GM12801 (cell line): ENCODE data around the gene SPATA25.

Experiments
- TF ChIP-seq, protein P1 (sequence below): IDR thresholded peaks from one replicate; pipeline ENCODE4 v1.5.1; 2011; ENCODE audit warnings: control low read depth; ENCODE audit not compliant: insufficient read length; ENCODE audit errors: extremely low read depth

The SPATA25 gene

DNA sequence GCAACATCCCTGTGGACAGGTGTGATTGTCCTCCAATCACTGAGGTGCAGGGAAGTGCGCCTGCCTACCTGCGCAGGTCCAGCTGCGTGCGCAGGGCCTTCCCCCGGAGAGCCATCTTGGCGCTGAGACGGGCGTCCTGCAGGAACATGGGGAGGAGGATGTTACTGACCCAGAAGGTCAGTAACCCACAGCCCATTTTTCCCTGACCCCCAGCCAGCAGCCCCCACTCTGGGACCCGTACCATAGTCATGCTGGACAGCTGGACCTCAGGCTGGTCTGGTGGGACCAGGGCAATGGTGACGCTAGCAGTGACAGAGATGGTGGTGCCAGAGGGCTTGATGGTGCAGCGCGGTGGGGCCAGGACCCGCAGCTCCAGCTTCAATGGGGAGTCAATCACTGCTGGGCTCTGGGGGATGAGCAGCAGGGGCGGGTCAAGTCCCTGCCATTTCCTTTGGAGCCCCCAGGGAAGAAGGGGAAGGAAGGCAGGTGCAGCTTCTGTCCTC is 14.8 kb upstream of the SPATA25 start:
- TF ChIP-seq, protein P1, sequence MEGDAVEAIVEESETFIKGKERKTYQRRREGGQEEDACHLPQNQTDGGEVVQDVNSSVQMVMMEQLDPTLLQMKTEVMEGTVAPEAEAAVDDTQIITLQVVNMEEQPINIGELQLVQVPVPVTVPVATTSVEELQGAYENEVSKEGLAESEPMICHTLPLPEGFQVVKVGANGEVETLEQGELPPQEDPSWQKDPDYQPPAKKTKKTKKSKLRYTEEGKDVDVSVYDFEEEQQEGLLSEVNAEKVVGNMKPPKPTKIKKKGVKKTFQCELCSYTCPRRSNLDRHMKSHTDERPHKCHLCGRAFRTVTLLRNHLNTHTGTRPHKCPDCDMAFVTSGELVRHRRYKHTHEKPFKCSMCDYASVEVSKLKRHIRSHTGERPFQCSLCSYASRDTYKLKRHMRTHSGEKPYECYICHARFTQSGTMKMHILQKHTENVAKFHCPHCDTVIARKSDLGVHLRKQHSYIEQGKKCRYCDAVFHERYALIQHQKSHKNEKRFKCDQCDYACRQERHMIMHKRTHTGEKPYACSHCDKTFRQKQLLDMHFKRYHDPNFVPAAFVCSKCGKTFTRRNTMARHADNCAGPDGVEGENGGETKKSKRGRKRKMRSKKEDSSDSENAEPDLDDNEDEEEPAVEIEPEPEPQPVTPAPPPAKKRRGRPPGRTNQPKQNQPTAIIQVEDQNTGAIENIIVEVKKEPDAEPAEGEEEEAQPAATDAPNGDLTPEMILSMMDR: no peak

DNA sequence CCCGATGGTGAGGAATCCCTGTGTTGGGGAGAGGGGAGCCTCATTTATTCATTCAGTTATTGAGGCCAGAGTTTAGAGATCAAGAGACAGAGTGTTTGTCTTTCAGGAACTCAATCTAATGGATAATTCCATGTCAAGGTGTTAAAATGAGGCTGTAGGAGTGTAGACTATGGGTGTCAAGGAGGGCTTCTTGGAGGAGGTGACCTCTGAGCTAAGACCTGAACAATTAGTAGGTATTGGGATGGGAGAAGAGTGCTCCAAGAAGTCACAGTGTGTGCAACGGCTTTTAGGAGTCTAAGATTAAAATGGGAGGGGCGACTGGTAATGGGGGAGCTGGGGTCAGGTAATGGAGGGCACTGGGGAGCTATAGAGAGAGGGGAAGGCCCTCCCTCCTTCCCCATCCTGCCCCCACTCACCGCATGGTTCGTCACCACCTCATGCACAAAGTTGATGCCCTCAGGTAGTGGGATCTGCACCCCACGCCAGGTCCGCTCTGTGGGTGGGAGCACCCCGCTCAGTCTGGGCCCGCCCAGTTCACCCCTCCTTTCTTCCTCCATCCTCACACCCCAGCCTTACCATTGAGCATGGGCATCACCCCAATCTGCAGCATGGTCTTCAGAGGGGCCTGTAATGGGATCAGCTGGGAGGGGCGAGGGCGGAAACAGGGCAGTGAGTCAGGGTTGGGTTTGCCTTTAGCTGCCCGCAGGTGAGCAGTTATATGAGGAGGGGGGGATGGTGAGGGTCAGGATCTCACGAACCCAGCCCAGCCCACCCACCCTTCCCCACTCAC is 11.8 kb upstream of the SPATA25 start:
- TF ChIP-seq, protein P1: no peak

DNA sequence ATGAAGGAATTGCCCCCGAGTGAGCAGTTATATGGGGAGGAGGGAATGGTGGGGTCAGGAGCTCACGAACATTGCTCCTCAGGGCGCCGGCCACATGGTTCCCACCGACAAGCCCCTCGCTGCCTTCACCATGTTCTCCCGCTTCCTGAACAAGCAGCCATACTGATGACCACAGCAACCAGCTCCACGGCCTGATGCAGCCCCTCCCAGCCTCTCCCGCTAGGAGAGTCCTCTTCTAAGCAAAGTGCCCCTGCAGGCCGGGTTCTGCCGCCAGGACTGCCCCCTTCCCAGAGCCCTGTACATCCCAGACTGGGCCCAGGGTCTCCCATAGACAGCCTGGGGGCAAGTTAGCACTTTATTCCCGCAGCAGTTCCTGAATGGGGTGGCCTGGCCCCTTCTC is 10.9 kb upstream of the SPATA25 start:
- TF ChIP-seq, protein P1: no peak

DNA sequence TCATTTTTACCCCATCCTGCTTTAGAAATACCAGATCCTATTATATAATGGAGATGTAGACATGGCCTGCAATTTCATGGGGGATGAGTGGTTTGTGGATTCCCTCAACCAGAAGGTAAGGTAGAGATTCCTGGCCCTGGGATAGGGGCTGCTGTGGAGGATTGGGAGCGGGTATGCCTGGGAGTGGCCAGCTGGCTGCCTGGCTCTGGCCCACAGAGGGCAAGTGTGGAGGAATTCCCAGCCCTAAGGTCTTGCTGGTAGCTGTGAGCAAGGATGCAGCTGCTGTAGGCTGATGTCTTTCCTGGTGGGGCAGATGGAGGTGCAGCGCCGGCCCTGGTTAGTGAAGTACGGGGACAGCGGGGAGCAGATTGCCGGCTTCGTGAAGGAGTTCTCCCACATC is 10.3 kb upstream of the SPATA25 start:
- TF ChIP-seq, protein P1: no peak

DNA sequence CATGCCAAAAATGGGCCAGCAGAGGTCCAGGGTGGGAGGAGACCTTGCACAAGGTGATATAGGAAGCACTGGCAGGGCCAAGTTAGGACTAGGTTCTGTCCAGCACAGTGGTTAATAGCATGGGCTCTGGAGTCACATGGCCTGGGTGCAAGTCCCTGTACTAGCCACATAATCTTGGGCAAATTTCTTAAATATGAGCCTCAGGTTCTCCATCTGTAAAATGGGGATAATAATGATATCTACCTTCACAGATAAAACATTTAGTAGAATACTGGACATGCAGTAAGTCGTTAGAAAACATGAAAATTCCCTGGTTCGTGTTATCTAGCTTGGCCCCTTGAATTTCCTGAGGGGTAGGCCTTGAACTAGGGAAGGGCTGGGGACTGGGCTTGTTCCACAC is 9.9 kb upstream of the SPATA25 start:
- TF ChIP-seq, protein P1: no peak

DNA sequence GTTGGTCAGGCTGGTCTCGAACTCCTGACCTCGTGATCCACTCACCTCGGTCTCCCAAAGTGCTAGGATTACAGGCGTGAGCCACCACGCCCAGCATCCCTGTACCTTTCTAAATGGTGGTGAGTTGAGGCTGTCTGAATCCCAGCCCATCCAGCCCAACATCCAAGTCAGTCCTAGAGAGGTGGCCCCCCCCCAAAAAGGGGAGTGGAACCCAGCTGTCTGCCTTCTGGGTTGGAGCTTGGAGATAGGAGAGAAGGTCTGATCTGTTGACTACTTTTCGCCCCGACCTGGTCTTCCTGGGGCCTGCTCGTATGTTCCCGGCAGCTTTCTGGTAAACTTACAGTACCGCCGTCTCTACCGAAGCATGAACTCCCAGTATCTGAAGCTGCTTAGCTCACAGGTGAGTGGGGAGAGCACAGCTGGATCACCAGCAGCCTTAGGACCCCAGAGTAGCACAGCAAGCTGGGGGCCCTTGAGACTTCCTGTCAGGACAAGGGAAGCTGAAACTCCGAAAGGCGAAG is 9.3 kb upstream of the SPATA25 start:
- TF ChIP-seq, protein P1: no peak

DNA sequence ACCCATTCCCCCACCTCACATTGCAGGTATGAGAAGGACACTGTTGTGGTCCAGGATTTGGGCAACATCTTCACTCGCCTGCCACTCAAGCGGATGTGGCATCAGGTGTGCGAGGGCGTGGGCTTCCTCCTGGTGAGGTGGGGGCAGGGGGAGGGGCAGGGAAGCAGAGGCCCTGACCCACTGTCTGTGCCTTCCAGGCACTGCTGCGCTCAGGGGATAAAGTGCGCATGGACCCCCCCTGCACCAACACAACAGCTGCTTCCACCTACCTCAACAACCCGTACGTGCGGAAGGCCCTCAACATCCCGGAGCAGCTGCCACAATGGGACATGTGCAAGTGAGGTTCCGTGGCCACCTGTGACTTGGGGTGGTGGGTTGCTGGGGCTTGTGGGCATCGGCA is 7.4 kb upstream of the SPATA25 start:
- TF ChIP-seq, protein P1: no peak
